Fibroblast of mammary gland (primary cell): ENCODE measurements around the gene ATP9A.
A peak's percentile ranks its signal among the peaks of the same experiment; 100 is the strongest.

Experiments used
- DNase-seq: peaks from one replicate; pipeline ENCODE4 v3.0.0-alpha.2; 2010; ENCODE audit warnings: low read depth
- H3K4me3 ChIP-seq: 2 replicates; pipeline ENCODE4 v1.5.1; 2011; ENCODE audit warnings: low read depth, mild to moderate bottlenecking, low read length, moderate library complexity; ENCODE audit not compliant: control insufficient read depth
- CTCF ChIP-seq: conservative IDR thresholded peaks from 2 replicates; pipeline ENCODE4 v1.5.1; 2011; ENCODE audit warnings: low read depth, low read length, inconsistent platforms; ENCODE audit not compliant: control insufficient read depth, insufficient read depth

Gene ATP9A

GRCh38 chr20:51631011-51631950, 136.9 kb downstream of the ATP9A start:
- TF ChIP-seq CTCF = no peak
- peak overlapping the region; percentile 13 for H3K4me3 ChIP-seq
- DNase-seq = peak; percentile 99

- DNase-seq = no peak
- no peak overlapping the region for H3K4me3 ChIP-seq
- no peak for TF ChIP-seq CTCF
Observed at GRCh38 chr20:51629399-51630058, 138.7 kb downstream of the ATP9A start.

GRCh38 chr20:51628533-51629398, 139.4 kb downstream of the ATP9A start:
- no peak for TF ChIP-seq CTCF
- peak; percentile 92 for DNase-seq
- no peak overlapping the region for H3K4me3 ChIP-seq

GRCh38 chr20:51627586-51627985, 140.6 kb downstream of the ATP9A start:
- no peak for DNase-seq
- H3K4me3 ChIP-seq = no peak overlapping the region

GRCh38 chr20:51625105-51625504, 143.1 kb downstream of the ATP9A start:
- TF ChIP-seq CTCF = no peak
- no peak for DNase-seq

More at GRCh38 chr20:51627586-51627985, 140.6 kb downstream of the ATP9A start:
- TF ChIP-seq CTCF = no peak

GRCh38 chr20:51624157-51624731, 143.9 kb downstream of the ATP9A start:
- peak; percentile 64 for DNase-seq
- peak; percentile 67 for TF ChIP-seq CTCF
- no peak overlapping the region for H3K4me3 ChIP-seq

More at GRCh38 chr20:51625105-51625504, 143.1 kb downstream of the ATP9A start:
- H3K4me3 ChIP-seq = no peak overlapping the region
